OCI-LY7 (cell line): ENCODE results near the gene LPP. TPM values are rescaled to one million over a fixed set of nuclear protein-coding genes. Genes with fewer than 3 reads are reported as not detected.

Source experiments
- BruUV-seq: library from RNA; stranded (reverse); fragments of 400-500 nt; replicated peaks from 2 replicates; lab custom pipeline; 2021; lab: Mats Ljungman, UMichigan
- CTCF ChIA-PET: fragments of 300-600 bp; sonication (Branson Sonifier 250); formaldehyde crosslinking; loops from one replicate; lab custom pipeline; 2022; ENCODE audit warnings: antibody characterized with exemption; ENCODE audit not compliant: unreplicated experiment; lab: Charles Lee
- POLR2A ChIA-PET: fragments of 300-600 bp; sonication (Branson Sonifier 250); formaldehyde crosslinking; loops from one replicate; lab custom pipeline; 2022; ENCODE audit warnings: antibody characterized with exemption; lab: Charles Lee
- DNase-seq: peaks from one replicate; pipeline ENCODE4 v3.0.0-alpha.2; 2015; ENCODE audit warnings: low spot score
- H2AFZ ChIP-seq: fragments of 200-600 bp; sonication (generic), shearing (Covaris generic); 2 replicates; pipeline ENCODE4 v1.6.1; 2014; ENCODE audit warnings: mild to moderate bottlenecking, antibody characterized with exemption, low read length, moderate library complexity
- H3K27ac ChIP-seq: fragments of 200-600 bp; sonication (generic); 2 replicates; pipeline ENCODE4 v1.5.1; 2014; ENCODE audit warnings: mixed run types, low read depth, mild to moderate bottlenecking, moderate library complexity, low read length, inconsistent platforms; ENCODE audit not compliant: poor library complexity, severe bottlenecking
- H3K36me3 ChIP-seq: fragments of 200-600 bp; sonication (generic); 2 replicates; pipeline ENCODE4 v1.6.1; 2014; ENCODE audit warnings: mild to moderate bottlenecking, antibody characterized with exemption, low read length, moderate library complexity, mixed read lengths; ENCODE audit not compliant: insufficient read depth
- H3K4me1 ChIP-seq: fragments of 200-600 bp; sonication (generic); 2 replicates; pipeline ENCODE4 v1.5.1; 2014; ENCODE audit warnings: mild to moderate bottlenecking, low read length; ENCODE audit not compliant: insufficient read depth, poor library complexity, severe bottlenecking
- H3K4me2 ChIP-seq: fragments of 200-600 bp; sonication (generic); 2 replicates; pipeline ENCODE4 v1.6.1; 2014; ENCODE audit warnings: mild to moderate bottlenecking, low read length
- H3K4me3 ChIP-seq: fragments of 200-600 bp; sonication (generic); 2 replicates; pipeline ENCODE4 v1.5.1; 2014; ENCODE audit warnings: mild to moderate bottlenecking, low read depth, low read length; ENCODE audit not compliant: poor library complexity, severe bottlenecking
- H3K79me2 ChIP-seq: fragments of 200-600 bp; sonication (generic); 2 replicates; pipeline ENCODE4 v1.6.1; 2016; ENCODE audit warnings: low read depth, mild to moderate bottlenecking, low read length, moderate library complexity, mixed read lengths; ENCODE audit not compliant: insufficient read depth
- H3K9me2 ChIP-seq: fragments of 200-600 bp; sonication (generic); 2 replicates; pipeline ENCODE4 v1.6.1; 2016; ENCODE audit warnings: mild to moderate bottlenecking, low read length, mixed read lengths; ENCODE audit not compliant: insufficient read depth
- H3K9me3 ChIP-seq: fragments of 200-600 bp; sonication (generic); 2 replicates; pipeline ENCODE4 v1.6.1; 2014; ENCODE audit warnings: mild to moderate bottlenecking, mixed run types, low read length, mixed read lengths
- H4K20me1 ChIP-seq: fragments of 200-600 bp; sonication (generic); 2 replicates; pipeline ENCODE4 v1.6.1; 2014; ENCODE audit warnings: mild to moderate bottlenecking, antibody characterized with exemption, low read length, moderate library complexity, mixed read lengths; ENCODE audit not compliant: insufficient read depth
- EZH2phosphoT487 ChIP-seq: fragments of 200-600 bp; sonication (generic); IDR thresholded peaks from 2 replicates; pipeline ENCODE4 v1.6.1; 2018; ENCODE audit warnings: low read depth, borderline replicate concordance, mild to moderate bottlenecking, mixed run types, antibody characterized with exemption, low read length, moderate library complexity, mixed read lengths
- intact Hi-C: fragments of 100-400 bp; cut with micrococcal nuclease; formaldehyde crosslinking; loops from one replicate; pipeline ENCODE4 v1.10.0; 2022; ENCODE audit not compliant: unreplicated experiment
- total RNA-seq, 2 experiments: library from RNA; depleted of rRNA in 1 of 2; stranded (reverse); fragments of >200 nt in 1 of 2; shearing (Covaris generic) in 1 of 2; gene quantifications; 2 replicates each; pipeline ENCODE4 v1.2.3, GENCODE V29; 2014 to 2022
- TF ChIP-seq, protein P1 (sequence below): fragments of 200-600 bp; sonication (generic); conservative IDR thresholded peaks from 2 replicates; pipeline ENCODE4 v1.5.1; 2014; ENCODE audit warnings: mild to moderate bottlenecking, antibody characterized with exemption, low read length, moderate library complexity, mixed read lengths

The LPP gene
- total RNA-seq, 2 experiments from 2014 or later, result 10.9 to 119 TPM

DNA sequence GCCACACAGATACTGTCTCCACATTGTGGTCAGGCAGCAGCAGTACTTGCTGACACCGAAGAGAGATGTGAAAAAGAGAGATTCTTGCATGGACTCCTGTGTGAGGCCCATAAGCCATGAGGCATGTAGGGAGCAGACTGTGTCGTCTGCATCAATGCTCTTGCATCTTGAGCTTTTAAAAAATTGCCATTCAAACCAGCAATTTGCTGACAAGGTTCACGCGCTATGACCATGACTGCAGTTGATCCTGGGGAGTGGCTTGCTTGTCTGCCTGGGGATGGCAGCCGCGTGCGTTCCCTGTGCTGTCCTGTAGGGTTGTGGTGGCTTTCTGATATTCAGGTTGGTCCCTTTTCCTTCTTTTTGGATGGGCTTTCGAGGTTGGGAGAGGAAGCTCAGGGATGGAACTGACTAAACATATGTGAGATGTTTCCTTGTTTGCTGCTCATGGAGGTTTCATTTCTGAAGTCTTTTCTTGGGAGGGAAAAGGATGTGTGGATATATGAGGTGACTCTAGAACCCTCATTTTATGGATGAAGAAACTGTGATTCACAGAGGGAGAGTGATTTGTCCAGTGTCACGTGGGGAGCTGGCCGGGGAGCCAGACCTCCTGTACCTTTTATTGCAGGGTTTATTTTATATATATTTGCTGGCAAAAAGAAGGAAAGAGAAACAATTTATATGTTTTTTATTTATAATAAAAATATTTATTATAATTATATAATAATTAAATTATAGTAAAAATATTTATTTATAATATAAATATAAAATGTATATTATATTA lies 48.6 kb downstream of the LPP start:
- Histone ChIP-seq H2AFZ (no peak overlapping the region), H3K9me3 (no peaks in the 10 kb centered on the region), H3K36me3 (no peaks in the 10 kb centered on the region), H3K27ac (no peak overlapping the region), H3K4me3 (no peak overlapping the region), H4K20me1 (no peaks in the 10 kb centered on the region), H3K4me2 (no peak overlapping the region), H3K4me1 (peaks cover 15% of the 10 kb centered on the region), H3K9me2 (no peaks in the 10 kb centered on the region), H3K79me2 (no peaks in the 10 kb centered on the region)
- POLR2A ChIA-PET, result interaction anchor here (0.6 to 1.0 kb wide), 2 partner anchors 14 to 22 kb away, joined by 4 read pairs; no protein-coding TSS in a partner anchor
- CTCF ChIA-PET, result no interaction called here
- DNase-seq, result no peak
- no TSS peak for BruUV-seq
- intact Hi-C loops, result no loop called here
- TF ChIP-seq, protein P1, sequence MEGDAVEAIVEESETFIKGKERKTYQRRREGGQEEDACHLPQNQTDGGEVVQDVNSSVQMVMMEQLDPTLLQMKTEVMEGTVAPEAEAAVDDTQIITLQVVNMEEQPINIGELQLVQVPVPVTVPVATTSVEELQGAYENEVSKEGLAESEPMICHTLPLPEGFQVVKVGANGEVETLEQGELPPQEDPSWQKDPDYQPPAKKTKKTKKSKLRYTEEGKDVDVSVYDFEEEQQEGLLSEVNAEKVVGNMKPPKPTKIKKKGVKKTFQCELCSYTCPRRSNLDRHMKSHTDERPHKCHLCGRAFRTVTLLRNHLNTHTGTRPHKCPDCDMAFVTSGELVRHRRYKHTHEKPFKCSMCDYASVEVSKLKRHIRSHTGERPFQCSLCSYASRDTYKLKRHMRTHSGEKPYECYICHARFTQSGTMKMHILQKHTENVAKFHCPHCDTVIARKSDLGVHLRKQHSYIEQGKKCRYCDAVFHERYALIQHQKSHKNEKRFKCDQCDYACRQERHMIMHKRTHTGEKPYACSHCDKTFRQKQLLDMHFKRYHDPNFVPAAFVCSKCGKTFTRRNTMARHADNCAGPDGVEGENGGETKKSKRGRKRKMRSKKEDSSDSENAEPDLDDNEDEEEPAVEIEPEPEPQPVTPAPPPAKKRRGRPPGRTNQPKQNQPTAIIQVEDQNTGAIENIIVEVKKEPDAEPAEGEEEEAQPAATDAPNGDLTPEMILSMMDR, result peak; percentile 35; the same call in 1 of the 2 replicates
- TF ChIP-seq EZH2phosphoT487, result no peak

DNA sequence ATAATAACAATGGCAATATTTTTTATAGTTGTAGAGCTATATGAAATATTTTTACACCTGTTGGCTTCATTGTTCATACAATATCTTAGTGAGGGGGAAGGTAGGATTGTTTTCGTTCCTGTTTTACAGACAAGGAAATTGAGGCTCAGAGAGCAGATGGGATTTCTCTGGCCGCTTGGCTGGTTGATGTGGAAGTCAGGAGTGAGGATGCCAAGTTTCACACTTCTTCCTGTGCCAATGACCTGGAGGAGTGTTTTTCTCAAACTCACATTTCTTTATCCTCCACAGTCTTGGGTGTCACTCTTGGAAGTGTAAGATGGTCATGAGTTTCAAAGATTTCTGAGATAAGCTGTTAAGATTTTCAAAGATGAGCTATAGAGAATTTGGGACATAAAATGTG lies 50.6 kb downstream of the LPP start:
- no peaks in the 10 kb centered on the region for H4K20me1 ChIP-seq
- CTCF ChIA-PET, result no interaction called here
- H3K4me3 ChIP-seq, result no peak overlapping the region
- no peaks in the 10 kb centered on the region for H3K9me2 ChIP-seq
- no peak overlapping the region for H3K4me2 ChIP-seq
- POLR2A ChIA-PET, result interaction anchor here (0.7 to 1.4 kb wide), 6 partner anchors 8 to 760 kb away, joined by 3 to 6 read pairs (median 4); no protein-coding TSS in a partner anchor
- DNase-seq, result no peak
- intact Hi-C loops, result no loop called here
- TF ChIP-seq, protein P1, result no peak
- no peak for TF ChIP-seq EZH2phosphoT487
- no TSS peak for BruUV-seq
- H3K27ac ChIP-seq, result no peak overlapping the region
- H2AFZ ChIP-seq, result no peak overlapping the region
- H3K36me3 ChIP-seq, result no peaks in the 10 kb centered on the region
- peaks cover 30% of the 10 kb centered on the region for H3K4me1 ChIP-seq
- no peaks in the 10 kb centered on the region for H3K79me2 ChIP-seq
- H3K9me3 ChIP-seq, result no peaks in the 10 kb centered on the region

DNA sequence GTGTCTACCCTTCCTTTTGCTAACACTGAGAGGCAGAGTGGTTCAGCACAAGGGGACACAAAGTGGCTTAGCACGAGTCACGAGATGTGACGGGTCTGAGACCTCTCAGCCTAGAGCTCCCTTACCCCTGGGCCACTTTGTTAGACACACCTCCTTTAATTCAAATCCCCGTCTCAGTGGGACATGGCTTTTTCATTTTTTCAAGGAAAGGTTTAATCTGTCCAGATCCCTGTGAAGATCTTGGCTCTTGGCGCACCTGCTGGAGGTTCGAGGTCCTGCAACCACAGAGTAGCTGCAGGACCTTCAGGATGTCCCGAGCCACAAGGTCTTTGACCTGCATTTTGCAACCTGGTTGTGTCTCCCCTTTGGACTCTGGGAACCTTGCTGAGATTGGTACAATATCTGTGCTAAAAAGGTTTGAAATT lies 52.0 kb downstream of the LPP start:
- TF ChIP-seq, protein P1, result peak; percentile 78
- no peak for TF ChIP-seq EZH2phosphoT487
- POLR2A ChIA-PET, result interaction anchor here (0.5 to 2.5 kb wide), 15 partner anchors 8 to 460 kb away, joined by 3 to 7 read pairs (median 4); no protein-coding TSS in a partner anchor
- intact Hi-C loops, result no loop called here
- no peaks in the 10 kb centered on the region for H3K9me3 ChIP-seq
- H2AFZ ChIP-seq, result peak overlapping the region; percentile 1; the same call in 1 of the 2 replicates
- CTCF ChIA-PET, result interaction anchor here (0.7 to 1.1 kb wide), 2 partner anchors 66 to 108 kb away, joined by 3 to 4 read pairs; no protein-coding TSS in a partner anchor
- no TSS peak for BruUV-seq
- H3K4me1 ChIP-seq, result peaks cover 31% of the 10 kb centered on the region
- H3K36me3 ChIP-seq, result no peaks in the 10 kb centered on the region
- no peak overlapping the region for H3K27ac ChIP-seq
- no peak overlapping the region for H3K4me3 ChIP-seq
- peak; percentile 56 for DNase-seq
- no peak overlapping the region for H3K4me2 ChIP-seq
- H3K9me2 ChIP-seq, result no peaks in the 10 kb centered on the region
- H3K79me2 ChIP-seq, result no peaks in the 10 kb centered on the region
- H4K20me1 ChIP-seq, result no peaks in the 10 kb centered on the region
